ENCODE measurements around the gene CXCL12. TPM values are rescaled to one million over a fixed set of nuclear protein-coding genes. Genes with fewer than 3 reads are reported as not detected.
A peak's percentile ranks its signal among the peaks of the same experiment; 100 is the strongest.

CXCL12 gene
- total RNA-seq, 1 donor from 2014 or later, result 9.1 TPM

DNA sequence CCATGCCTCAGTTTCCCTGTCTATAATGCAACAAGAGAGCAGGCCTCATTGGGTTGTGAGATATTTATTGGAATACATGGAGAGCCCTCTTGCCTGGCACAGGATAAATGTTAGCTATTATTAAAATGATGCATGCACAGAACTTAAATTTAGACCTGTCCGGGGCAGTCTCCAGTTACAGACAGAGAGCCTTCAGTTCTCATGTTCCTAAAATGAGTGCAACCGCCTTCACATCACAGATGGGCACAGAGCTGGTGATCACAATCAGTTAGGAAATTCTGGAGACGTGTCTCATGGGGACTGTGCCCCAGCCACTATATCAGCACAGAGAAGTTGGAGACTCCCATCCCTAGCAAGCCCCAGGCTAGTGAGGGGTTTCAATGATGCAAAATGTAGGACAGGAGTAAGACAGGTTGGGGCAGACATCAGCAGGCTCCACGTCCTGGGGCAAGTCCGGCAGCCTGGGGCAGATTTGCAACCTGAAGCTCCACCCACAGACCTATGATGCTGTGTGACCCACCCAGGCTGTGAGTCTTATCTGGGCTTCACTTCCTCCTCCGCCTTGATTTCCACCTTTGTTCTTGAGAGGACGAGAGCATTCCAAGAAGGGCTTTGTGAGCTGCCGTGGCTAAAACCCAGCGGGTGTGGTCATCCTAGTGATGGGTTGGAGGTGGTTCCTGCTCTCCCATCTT is 49.4 kb downstream of the CXCL12 start:
- peak; percentile 76 for DNase-seq (ENCODE audit: low read depth)

DNA sequence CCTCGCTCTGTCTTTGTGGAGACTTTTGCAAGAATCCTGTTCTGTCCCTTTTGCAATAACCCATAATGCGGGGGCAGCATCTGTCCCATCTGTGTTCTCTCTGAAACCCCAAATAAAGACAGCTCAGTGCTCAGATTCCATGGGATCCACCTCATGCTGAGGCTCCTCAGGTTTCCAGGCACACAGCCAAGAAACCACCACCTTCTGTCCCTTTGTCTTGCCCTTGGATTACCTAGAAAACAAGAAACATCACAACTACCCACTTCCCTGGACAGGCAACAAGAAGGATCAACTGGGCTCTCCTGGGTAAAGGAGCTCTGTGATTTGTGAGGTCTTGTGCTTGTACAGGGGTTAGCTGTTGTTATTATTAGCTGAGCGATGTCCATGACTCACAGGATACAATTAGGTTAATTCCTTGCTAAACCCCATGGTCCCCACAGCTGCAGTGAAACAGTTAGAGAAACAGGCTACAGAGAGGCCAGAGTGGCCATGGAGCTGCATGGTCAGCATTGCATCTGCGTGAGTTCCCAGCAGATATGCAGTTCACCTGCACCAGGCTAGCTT is 50.2 kb downstream of the CXCL12 start:
- peak; percentile 93 for DNase-seq (ENCODE audit: low read depth)

DNA sequence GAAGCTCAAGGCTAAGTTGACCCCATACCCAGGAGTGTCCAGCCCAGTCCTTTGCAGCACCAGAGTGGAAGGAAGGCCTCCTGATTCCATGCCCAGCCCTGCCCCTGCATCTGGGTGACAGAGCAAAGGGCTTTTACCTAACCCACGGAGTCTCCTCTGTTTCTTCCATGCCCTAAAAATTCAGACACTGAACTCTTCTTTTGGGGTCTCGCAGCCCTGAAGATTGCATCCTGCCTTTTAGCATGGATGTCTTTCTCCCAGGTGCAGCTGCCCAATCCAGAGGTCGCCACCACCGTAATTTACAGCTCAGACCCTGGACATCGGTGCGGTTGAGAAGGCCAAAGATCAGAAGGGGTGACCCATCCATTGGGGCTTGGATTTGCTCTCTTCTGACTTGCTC is 50.8 kb downstream of the CXCL12 start:
- no peak for DNase-seq (ENCODE audit: low read depth)

DNA sequence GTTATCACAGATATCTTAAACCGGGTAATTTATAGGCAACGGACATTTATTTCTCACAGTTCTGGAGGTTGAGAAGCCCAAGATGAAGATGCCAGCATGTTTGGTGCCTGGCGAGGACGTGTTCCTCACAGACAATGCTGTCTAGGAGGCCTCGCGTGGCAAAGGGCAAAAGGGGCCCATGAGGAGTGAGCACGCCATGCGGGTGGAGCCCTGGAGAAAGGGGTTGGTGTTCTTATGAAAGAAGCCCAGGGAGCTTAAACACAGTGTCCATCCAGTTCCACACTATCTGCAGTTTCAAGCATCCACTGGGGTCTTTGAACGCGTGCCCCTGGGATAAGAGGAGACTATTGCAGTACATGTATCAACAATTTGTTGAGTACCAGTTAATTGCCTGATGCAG is 51.4 kb downstream of the CXCL12 start:
- DNase-seq (ENCODE audit: low read depth), result no peak

- no peak for DNase-seq (ENCODE audit: low read depth)
These were observed 52.4 kb downstream of the CXCL12 start for GRCh38 chr10:44332465-44332864.

- no peak for DNase-seq (ENCODE audit: low read depth)
These were observed 54.5 kb downstream of the CXCL12 start for GRCh38 chr10:44330431-44330830.

DNA sequence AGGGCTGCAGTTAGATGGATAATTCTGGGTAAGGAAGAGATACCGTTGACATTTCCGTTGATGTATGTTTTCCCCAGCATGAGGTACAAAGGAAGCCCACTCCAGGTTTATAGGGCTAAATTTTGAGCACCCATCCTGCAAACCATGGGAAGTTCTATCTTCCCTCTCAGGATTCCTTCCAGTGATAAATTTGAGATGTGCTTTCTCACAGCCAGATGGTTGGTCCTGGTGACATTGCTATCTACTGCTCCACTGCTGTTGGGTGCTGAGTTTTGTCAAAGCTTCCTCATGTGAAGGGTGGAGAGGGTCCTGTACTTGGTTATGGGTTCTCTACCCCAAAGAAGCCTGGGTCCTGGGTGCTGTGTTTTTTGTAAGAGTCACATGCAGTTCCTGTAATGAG is 57.4 kb downstream of the CXCL12 start:
- no peak for DNase-seq (ENCODE audit: low read depth)

Data from myocyte (in vitro differentiated cells).